Measurements from ENCODE around the gene AFAP1.

- no peak for TF ChIP-seq CTCF (conservative IDR thresholded peaks at IDR 0.05; ENCODE audit: low read length)
- TF ChIP-seq EZH2phosphoT487 (IDR thresholded peaks at IDR 0.05; ENCODE audit: borderline replicate concordance) = no peak
These were observed 23.8 kb downstream of the AFAP1 start for GRCh38 chr4:7915875-7916242.

All from Loucy (cell line).